OCI-LY3 (cell line): Measurements from ENCODE around the gene ZNF197.
"Not testable (repeated sequence)": the region's sequence is repeated elsewhere in the genome, so short reads cannot be mapped to it uniquely, and the experiment has no call there.

Source experiments
- EZH2phosphoT487 ChIP-seq: fragments of 200-600 bp; shearing (Covaris generic); IDR thresholded peaks from 2 replicates; pipeline ENCODE4 v1.6.1; 2018; ENCODE audit warnings: antibody characterized with exemption, mixed run types, low read depth
- TF ChIP-seq, protein P1 (sequence below): fragments of 200-600, 300-600 bp; sonication (generic); IDR thresholded peaks from 2 replicates; pipeline ENCODE4 v1.5.1; 2014; ENCODE audit warnings: antibody characterized with exemption, low read length, low read depth

DNA sequence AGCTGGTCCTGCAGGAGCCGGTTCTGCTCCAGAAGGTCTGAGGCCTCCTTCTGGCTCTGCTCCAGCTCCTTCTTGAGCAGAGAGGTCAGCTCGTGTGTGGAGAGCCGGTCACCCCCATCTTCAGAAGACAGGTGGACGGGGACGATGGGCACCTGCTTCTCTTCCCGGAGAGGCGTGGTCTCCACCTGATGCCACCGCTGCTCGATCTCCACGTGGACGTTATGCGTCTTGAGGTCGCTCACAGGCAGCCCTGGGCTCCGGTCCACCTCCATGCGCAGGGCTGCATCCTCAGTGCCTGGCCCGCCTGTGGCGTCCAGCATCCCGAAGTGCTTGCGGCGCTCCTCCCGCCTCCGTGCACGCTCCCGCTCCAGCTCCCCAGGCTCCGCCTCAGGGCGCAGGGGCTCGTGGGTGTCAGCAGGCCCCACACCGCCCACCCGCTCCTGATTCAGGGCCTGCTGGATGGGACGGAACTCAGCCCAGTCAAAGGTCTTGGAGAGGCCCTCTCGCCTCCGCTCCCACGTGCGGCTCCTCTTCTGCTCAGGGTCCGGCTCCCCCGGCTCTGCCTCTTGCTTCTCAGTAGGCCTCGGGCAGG, 45.8 kb upstream of the ZNF197 start:
- TF ChIP-seq, protein P1, sequence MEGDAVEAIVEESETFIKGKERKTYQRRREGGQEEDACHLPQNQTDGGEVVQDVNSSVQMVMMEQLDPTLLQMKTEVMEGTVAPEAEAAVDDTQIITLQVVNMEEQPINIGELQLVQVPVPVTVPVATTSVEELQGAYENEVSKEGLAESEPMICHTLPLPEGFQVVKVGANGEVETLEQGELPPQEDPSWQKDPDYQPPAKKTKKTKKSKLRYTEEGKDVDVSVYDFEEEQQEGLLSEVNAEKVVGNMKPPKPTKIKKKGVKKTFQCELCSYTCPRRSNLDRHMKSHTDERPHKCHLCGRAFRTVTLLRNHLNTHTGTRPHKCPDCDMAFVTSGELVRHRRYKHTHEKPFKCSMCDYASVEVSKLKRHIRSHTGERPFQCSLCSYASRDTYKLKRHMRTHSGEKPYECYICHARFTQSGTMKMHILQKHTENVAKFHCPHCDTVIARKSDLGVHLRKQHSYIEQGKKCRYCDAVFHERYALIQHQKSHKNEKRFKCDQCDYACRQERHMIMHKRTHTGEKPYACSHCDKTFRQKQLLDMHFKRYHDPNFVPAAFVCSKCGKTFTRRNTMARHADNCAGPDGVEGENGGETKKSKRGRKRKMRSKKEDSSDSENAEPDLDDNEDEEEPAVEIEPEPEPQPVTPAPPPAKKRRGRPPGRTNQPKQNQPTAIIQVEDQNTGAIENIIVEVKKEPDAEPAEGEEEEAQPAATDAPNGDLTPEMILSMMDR, result not testable (repeated sequence)
- TF ChIP-seq EZH2phosphoT487, result not testable (repeated sequence)
